Keratinocyte (primary cell): Measurements from ENCODE around the gene STK40. TPM values are rescaled to one million over a fixed set of nuclear protein-coding genes. Genes with fewer than 3 reads are reported as not detected.

ENCODE experiments used
- DNase-seq: peaks from one replicate; pipeline ENCODE4 v3.0.0-alpha.2; 2011; ENCODE audit warnings: low read depth, missing footprints, low spot score
- FAIRE-seq: peaks from 2 replicates; lab custom pipeline; 2011; peaks lifted over from hg19 to GRCh38; lab: Jason Lieb, UNC
- H2AFZ ChIP-seq: 2 replicates; pipeline ENCODE4 v1.6.0; 2012; ENCODE audit warnings: low read length, control low read depth, inconsistent platforms; ENCODE audit not compliant: control insufficient read depth
- H3K27ac ChIP-seq: 2 replicates; pipeline ENCODE4 v1.5.1; 2011; ENCODE audit warnings: low read length; ENCODE audit not compliant: control insufficient read depth, insufficient read depth
- H3K27me3 ChIP-seq: 3 replicates; pipeline ENCODE4 v1.6.0; 2011; ENCODE audit warnings: low read length; ENCODE audit not compliant: control insufficient read depth, insufficient read depth; ENCODE audit errors: extremely low read depth
- H3K36me3 ChIP-seq, 2 experiments: 2 replicates in 1 of 2; 3 replicates in 1 of 2; pipeline ENCODE4 v1.5.1; 2011; ENCODE audit warnings: low read length in 2 of 2, mild to moderate bottlenecking in 1 of 2; ENCODE audit not compliant: control insufficient read depth in 2 of 2, insufficient read depth in 2 of 2; ENCODE audit errors: extremely low read depth in 1 of 2
- H3K4me1 ChIP-seq: 3 replicates; pipeline ENCODE4 v1.5.1; 2011; ENCODE audit warnings: low read length; ENCODE audit not compliant: control insufficient read depth, insufficient read depth; ENCODE audit errors: extremely low read depth
- H3K4me2 ChIP-seq: 3 replicates; pipeline ENCODE4 v1.6.0; 2011; ENCODE audit warnings: low read depth, low read length; ENCODE audit not compliant: control insufficient read depth, insufficient read depth; ENCODE audit errors: extremely low read depth
- H3K4me3 ChIP-seq, 3 experiments: fragments of 200-600 bp in 1 of 3; sonication (generic) in 1 of 3; 2 replicates in 2 of 3; 3 replicates in 1 of 3; pipeline ENCODE4 v1.5.1; 2011 to 2016; ENCODE audit warnings: low read length in 3 of 3, mild to moderate bottlenecking in 3 of 3, control low read depth in 2 of 3, inconsistent platforms in 1 of 3, low read depth in 1 of 3, mixed read lengths in 1 of 3, mixed run types in 1 of 3, moderate library complexity in 1 of 3; ENCODE audit not compliant: control insufficient read depth in 2 of 3, insufficient read depth in 2 of 3; ENCODE audit errors: extremely low read depth in 1 of 3
- H3K79me2 ChIP-seq: 2 replicates; pipeline ENCODE4 v1.6.0; 2012; ENCODE audit warnings: low read length; ENCODE audit not compliant: control insufficient read depth, insufficient read depth
- H3K9ac ChIP-seq: 3 replicates; pipeline ENCODE4 v1.6.0; 2011; ENCODE audit warnings: low read length; ENCODE audit not compliant: control insufficient read depth, insufficient read depth; ENCODE audit errors: extremely low read depth
- H3K9me1 ChIP-seq: 3 replicates; pipeline ENCODE4 v1.6.0; 2011; ENCODE audit warnings: low read length; ENCODE audit not compliant: control insufficient read depth, insufficient read depth; ENCODE audit errors: extremely low read depth
- H3K9me3 ChIP-seq: 2 replicates; pipeline ENCODE4 v1.5.1; 2012; ENCODE audit warnings: low read depth, low read length; ENCODE audit not compliant: control insufficient read depth
- H4K20me1 ChIP-seq: 3 replicates; pipeline ENCODE4 v1.6.0; 2011; ENCODE audit warnings: low read length; ENCODE audit not compliant: control insufficient read depth, insufficient read depth; ENCODE audit errors: extremely low read depth
- CTCF ChIP-seq, 3 experiments: IDR thresholded peaks in 1 of 3; conservative IDR thresholded peaks in 1 of 3; optimal IDR thresholded peaks in 1 of 3; 2 replicates in 2 of 3; 3 replicates in 1 of 3; pipeline versions ENCODE3 to v1.5.1; 2011; ENCODE audit warnings: low read length in 3 of 3, mild to moderate bottlenecking in 3 of 3, moderate library complexity in 2 of 3, control low read depth in 1 of 3, inconsistent platforms in 1 of 3; ENCODE audit not compliant: insufficient read depth in 2 of 3; ENCODE audit errors: extremely low read depth in 1 of 3
- EZH2 ChIP-seq: IDR thresholded peaks from one replicate; pipeline ENCODE4 v1.6.1; 2012; ENCODE audit warnings: inconsistent platforms, mild to moderate bottlenecking, low read length, moderate library complexity
- dilution Hi-C: fragments of 300-500 bp; cut with MboI; formaldehyde crosslinking; loops from one replicate; pipeline ENCODE4 v1.7.0; 2020; ENCODE audit warnings: low sequenced_read_pairs; ENCODE audit not compliant: extremely low pct_ligation_motif_present
- polyA plus RNA-seq, 5 experiments: library from polyadenylated mRNA; depleted of rRNA in 3 of 5; stranded (reverse) in 3 of 5; stranded (forward) in 1 of 5; unstranded in 1 of 5; fragments of >200 nt; gene quantifications; 1 replicate in 1 of 5; 2 replicates in 3 of 5; 3 replicates in 1 of 5; pipeline versions ENCODE4 v1.2.1 to v1.2.3, GENCODE V29; 2011 to 2012; ENCODE audit warnings: missing spikeins in 2 of 5, low read depth in 1 of 5, low replicate concordance in 1 of 5

STK40 gene
- polyA plus RNA-seq, 1 donor (not counting 4 experiments of a cell fraction or from before 2014, with no cell fraction given): 10.4 TPM

GRCh38 chr1:36414384-36414783 is 28.7 kb upstream of the STK40 start:
- H4K20me1 ChIP-seq: no peaks in the 10 kb centered on the region
- no peaks in the 10 kb centered on the region for H3K27me3 ChIP-seq
- H3K4me2 ChIP-seq: no peak overlapping the region
- no peak overlapping the region for H2AFZ ChIP-seq
- DNase-seq (no peak), FAIRE-seq (no peak)
- H3K9me1 ChIP-seq: no peaks in the 10 kb centered on the region
- H3K79me2 ChIP-seq: no peaks in the 10 kb centered on the region
- TF ChIP-seq CTCF (optimal IDR thresholded peaks at IDR 0.05 in 1 of 3, IDR thresholded peaks at IDR 0.05 in 1 of 3, conservative IDR thresholded peaks at IDR 0.05 in 1 of 3; ENCODE audit: extremely low read depth in 1 of 3, insufficient read depth in 2 of 3, low read length in 3 of 3) (no peak), EZH2 (no peak)
- no peaks in the 10 kb centered on the region for H3K9me3 ChIP-seq
- H3K4me1 ChIP-seq: no peaks in the 10 kb centered on the region
- dilution Hi-C loops: no loop called here
- no peak overlapping the region for H3K27ac ChIP-seq
- no peaks in the 10 kb centered on the region for H3K36me3 ChIP-seq
- no peak overlapping the region for H3K4me3 ChIP-seq
- H3K9ac ChIP-seq: no peak overlapping the region

- peak overlapping the region; percentile 35 for H2AFZ ChIP-seq
- no peaks in the 10 kb centered on the region for H3K79me2 ChIP-seq
- no peaks in the 10 kb centered on the region for H3K27me3 ChIP-seq
- H3K4me1 ChIP-seq: no peaks in the 10 kb centered on the region
- no peak overlapping the region for H3K4me2 ChIP-seq
- H3K9ac ChIP-seq: no peak overlapping the region
- DNase-seq: no peak
- H3K9me3 ChIP-seq: no peaks in the 10 kb centered on the region
- no peaks in the 10 kb centered on the region for H3K36me3 ChIP-seq
- H4K20me1 ChIP-seq: no peaks in the 10 kb centered on the region
- H3K27ac ChIP-seq: no peak overlapping the region
- no peak for FAIRE-seq
- peak in 1 of 3 experiments; percentile 4 for TF ChIP-seq CTCF (optimal IDR thresholded peaks at IDR 0.05 in 1 of 3, IDR thresholded peaks at IDR 0.05 in 1 of 3, conservative IDR thresholded peaks at IDR 0.05 in 1 of 3; ENCODE audit: extremely low read depth in 1 of 3, insufficient read depth in 2 of 3, low read length in 3 of 3)
- no peak for TF ChIP-seq EZH2
- no peak overlapping the region for H3K4me3 ChIP-seq
- no peaks in the 10 kb centered on the region for H3K9me1 ChIP-seq
- dilution Hi-C loops: no loop called here
Measured at GRCh38 chr1:36411674-36412648, 26.2 kb upstream of the STK40 start.
